HEK293T (cell line): ENCODE results near the gene ALDOC.

Experiments
- ARNT ChIP-seq: fragments of 450-650 bp; IDR thresholded peaks from 2 replicates; pipeline ENCODE4 v1.6.1; 2017; ENCODE audit warnings: mild to moderate bottlenecking
- BHLHE40 ChIP-seq: fragments of 450-650 bp; IDR thresholded peaks from 2 replicates; pipeline ENCODE4 v1.6.1; 2016; ENCODE audit warnings: mild to moderate bottlenecking, moderate library complexity, borderline replicate concordance
- CTBP1 ChIP-seq: fragments of 450-650 bp; IDR thresholded peaks from 2 replicates; pipeline ENCODE4 v1.6.1; 2016; ENCODE audit warnings: borderline replicate concordance
- ELF4 ChIP-seq: fragments of 450-650 bp; IDR thresholded peaks from 2 replicates; pipeline ENCODE4 v1.6.1; 2017; ENCODE audit warnings: antibody characterized with exemption
- FOXA1 ChIP-seq: fragments of 450-650 bp; IDR thresholded peaks from 2 replicates; pipeline ENCODE4 v1.6.1; 2016; ENCODE audit warnings: mild to moderate bottlenecking
- FOXK2 ChIP-seq: fragments of 450-650 bp; IDR thresholded peaks from 2 replicates; pipeline ENCODE4 v1.6.1; 2016; ENCODE audit warnings: mild to moderate bottlenecking
- FOXM1 ChIP-seq: fragments of 450-650 bp; IDR thresholded peaks from 2 replicates; pipeline ENCODE4 v1.6.1; 2017; ENCODE audit warnings: mild to moderate bottlenecking, borderline replicate concordance
- HDGF ChIP-seq: fragments of 450-650 bp; IDR thresholded peaks from 2 replicates; pipeline ENCODE4 v1.6.1; 2017; ENCODE audit warnings: antibody characterized with exemption, borderline replicate concordance
- NFRKB ChIP-seq: fragments of 450-650 bp; IDR thresholded peaks from 2 replicates; pipeline ENCODE4 v1.6.1; 2016; ENCODE audit warnings: mild to moderate bottlenecking, moderate library complexity
- PKNOX1 ChIP-seq: fragments of 450-650 bp; IDR thresholded peaks from 2 replicates; pipeline ENCODE4 v1.6.1; 2016
- SP1 ChIP-seq: fragments of 450-650 bp; IDR thresholded peaks from 2 replicates; pipeline ENCODE4 v1.6.1; 2017
- SUZ12 ChIP-seq: fragments of 450-650 bp; IDR thresholded peaks from 2 replicates; pipeline ENCODE4 v1.6.1; 2016; ENCODE audit warnings: mild to moderate bottlenecking
- ZNF384 ChIP-seq: fragments of 450-650 bp; IDR thresholded peaks from 2 replicates; pipeline ENCODE4 v1.6.1; 2016

DNA sequence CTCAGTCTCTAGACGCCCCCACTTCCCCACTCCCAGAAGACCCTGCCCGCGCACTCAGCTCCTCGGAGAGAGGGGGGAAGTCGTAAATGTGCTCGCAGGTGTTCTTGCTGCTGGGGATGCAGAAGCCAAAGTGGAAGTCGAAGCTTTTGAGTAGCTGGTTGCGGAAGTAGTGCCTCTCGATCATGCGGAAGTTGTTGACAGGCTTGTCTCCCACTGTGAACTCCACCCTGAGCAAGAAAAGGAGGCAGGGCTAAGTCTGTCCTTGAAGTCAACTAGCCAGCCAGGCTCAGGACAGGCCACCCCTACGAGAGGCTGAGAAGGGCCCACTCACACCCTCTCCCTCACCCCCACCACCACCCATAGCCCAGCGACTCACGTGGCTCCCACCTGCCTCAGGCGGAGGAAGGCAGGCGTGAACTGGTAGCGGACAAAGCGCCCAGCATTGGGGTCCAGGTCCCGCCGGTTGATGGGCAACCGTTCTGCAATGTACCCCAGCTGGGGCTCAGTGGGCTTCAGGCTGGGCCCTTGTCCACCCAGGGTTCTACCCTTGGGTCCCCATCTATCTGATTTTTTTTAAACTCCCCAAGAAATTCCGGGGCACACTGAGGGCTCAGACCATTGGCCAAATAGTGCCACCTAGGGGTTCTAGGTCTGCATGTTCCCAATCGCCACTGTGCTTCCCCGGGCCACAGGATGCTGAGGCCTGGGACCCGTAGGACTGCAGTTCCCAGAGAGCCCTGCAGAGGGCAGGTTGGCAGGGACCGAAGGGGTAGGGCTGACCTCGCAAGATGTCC lies 28.9 kb downstream of the ALDOC start:
- TF ChIP-seq BHLHE40 = no peak
- TF ChIP-seq CTBP1 = no peak
- TF ChIP-seq SP1 = no peak
- no peak for TF ChIP-seq FOXA1
- TF ChIP-seq FOXK2 = no peak
- TF ChIP-seq PKNOX1 = no peak
- TF ChIP-seq FOXM1 = no peak
- TF ChIP-seq ARNT = no peak
- no peak for TF ChIP-seq ZNF384
- no peak for TF ChIP-seq SUZ12
- TF ChIP-seq HDGF = no peak
- no peak for TF ChIP-seq NFRKB
- TF ChIP-seq ELF4 = no peak
